ENCODE measurements around the gene JPH4. TPM values are rescaled to one million over a fixed set of nuclear protein-coding genes. Genes with fewer than 3 reads are reported as not detected.
A peak's percentile ranks its signal among the peaks of the same experiment; 100 is the strongest.

JPH4 gene
- total RNA-seq, 1 experiment from 2014 or later: 50.1 TPM

DNA sequence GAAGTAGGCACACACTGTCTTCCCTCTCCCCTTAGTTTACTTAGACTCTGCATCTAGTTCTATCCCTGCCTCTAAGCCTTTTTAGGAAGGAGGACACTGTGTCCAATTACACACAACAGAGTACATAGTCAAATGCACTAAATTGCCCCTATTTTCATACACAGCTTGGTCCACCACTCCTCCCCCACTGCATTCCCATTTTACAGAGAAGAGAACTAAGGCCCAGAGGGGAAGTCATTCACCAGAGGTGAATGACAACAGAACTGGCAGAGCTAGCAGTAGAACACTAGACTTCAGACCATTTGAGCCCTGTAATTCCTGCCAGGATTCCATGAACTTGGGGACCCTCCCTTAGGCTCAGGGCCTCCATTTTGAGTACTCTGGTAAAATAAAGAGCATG, 1.1 kb upstream of the JPH4 start (continued):
- TF ChIP-seq, protein P1, sequence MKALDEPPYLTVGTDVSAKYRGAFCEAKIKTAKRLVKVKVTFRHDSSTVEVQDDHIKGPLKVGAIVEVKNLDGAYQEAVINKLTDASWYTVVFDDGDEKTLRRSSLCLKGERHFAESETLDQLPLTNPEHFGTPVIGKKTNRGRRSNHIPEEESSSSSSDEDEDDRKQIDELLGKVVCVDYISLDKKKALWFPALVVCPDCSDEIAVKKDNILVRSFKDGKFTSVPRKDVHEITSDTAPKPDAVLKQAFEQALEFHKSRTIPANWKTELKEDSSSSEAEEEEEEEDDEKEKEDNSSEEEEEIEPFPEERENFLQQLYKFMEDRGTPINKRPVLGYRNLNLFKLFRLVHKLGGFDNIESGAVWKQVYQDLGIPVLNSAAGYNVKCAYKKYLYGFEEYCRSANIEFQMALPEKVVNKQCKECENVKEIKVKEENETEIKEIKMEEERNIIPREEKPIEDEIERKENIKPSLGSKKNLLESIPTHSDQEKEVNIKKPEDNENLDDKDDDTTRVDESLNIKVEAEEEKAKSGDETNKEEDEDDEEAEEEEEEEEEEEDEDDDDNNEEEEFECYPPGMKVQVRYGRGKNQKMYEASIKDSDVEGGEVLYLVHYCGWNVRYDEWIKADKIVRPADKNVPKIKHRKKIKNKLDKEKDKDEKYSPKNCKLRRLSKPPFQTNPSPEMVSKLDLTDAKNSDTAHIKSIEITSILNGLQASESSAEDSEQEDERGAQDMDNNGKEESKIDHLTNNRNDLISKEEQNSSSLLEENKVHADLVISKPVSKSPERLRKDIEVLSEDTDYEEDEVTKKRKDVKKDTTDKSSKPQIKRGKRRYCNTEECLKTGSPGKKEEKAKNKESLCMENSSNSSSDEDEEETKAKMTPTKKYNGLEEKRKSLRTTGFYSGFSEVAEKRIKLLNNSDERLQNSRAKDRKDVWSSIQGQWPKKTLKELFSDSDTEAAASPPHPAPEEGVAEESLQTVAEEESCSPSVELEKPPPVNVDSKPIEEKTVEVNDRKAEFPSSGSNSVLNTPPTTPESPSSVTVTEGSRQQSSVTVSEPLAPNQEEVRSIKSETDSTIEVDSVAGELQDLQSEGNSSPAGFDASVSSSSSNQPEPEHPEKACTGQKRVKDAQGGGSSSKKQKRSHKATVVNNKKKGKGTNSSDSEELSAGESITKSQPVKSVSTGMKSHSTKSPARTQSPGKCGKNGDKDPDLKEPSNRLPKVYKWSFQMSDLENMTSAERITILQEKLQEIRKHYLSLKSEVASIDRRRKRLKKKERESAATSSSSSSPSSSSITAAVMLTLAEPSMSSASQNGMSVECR (CRISPR knock-in tag; IDR thresholded peaks at IDR 0.05; ENCODE audit: borderline replicate concordance): no peak
- TF ChIP-seq NR3C1 (CRISPR knock-in tag; conservative IDR thresholded peaks at IDR 0.05; ENCODE audit: low read depth) (no peak), HMGXB4 (CRISPR knock-in tag; IDR thresholded peaks at IDR 0.05) (no peak), IRF2 (CRISPR knock-in tag; IDR thresholded peaks at IDR 0.05; ENCODE audit: borderline replicate concordance, low read depth) (no peak)

GRCh38 chr14:23579311-23579630, 681 bp upstream of the JPH4 start:
- ChIA-PET CTCF (interaction anchor here (1.3 to 4.8 kb wide), 7 partner anchors 10 to 331 kb away, joined by 3 to 38 read pairs (median 9); no protein-coding TSS in a partner anchor), POLR2A (interaction anchor here (0.6 to 1.1 kb wide), 3 partner anchors 12 to 40 kb away, joined by 3 to 6 read pairs (median 3); partner anchors contain the start of gene AP1G2)
- no peak for ATAC-seq
- peaks cover 23% of the 10 kb centered on the region for H3K4me1 Mint-ChIP-seq
- peak overlapping the region; percentile 73 for H3K4me3 Mint-ChIP-seq
- peaks cover 37% of the 10 kb centered on the region for H3K27me3 Mint-ChIP-seq (ENCODE audit: low read depth)
- H3K9me3 Mint-ChIP-seq: peaks cover 9% of the 10 kb centered on the region
- H3K36me3 Mint-ChIP-seq: peaks cover 9% of the 10 kb centered on the region
- no peak for DNase-seq (ENCODE audit: low spot score)
- H3K27ac Mint-ChIP-seq: no peak overlapping the region
- TF ChIP-seq ZMAT4 (CRISPR knock-in tag; IDR thresholded peaks at IDR 0.05) (no peak), FOXJ3 (CRISPR knock-in tag; IDR thresholded peaks at IDR 0.05; ENCODE audit: borderline replicate concordance) (no peak), ATF2 (CRISPR knock-in tag; IDR thresholded peaks at IDR 0.05; ENCODE audit: borderline replicate concordance, low read depth) (no peak), FOXK1 (CRISPR knock-in tag; IDR thresholded peaks at IDR 0.05) (no peak), IRF2 (CRISPR knock-in tag; IDR thresholded peaks at IDR 0.05; ENCODE audit: borderline replicate concordance, low read depth) (no peak), ZNF138 (CRISPR knock-in tag; conservative IDR thresholded peaks at IDR 0.05) (no peak), ZNF317 (CRISPR knock-in tag; IDR thresholded peaks at IDR 0.05; ENCODE audit: borderline replicate concordance, low read depth) (no peak), USF2 (CRISPR knock-in tag; IDR thresholded peaks at IDR 0.05) (no peak), MYBL2 (CRISPR knock-in tag; IDR thresholded peaks at IDR 0.05) (no peak), E2F1 (CRISPR knock-in tag; IDR thresholded peaks at IDR 0.05) (no peak), ZNF396 (CRISPR knock-in tag; IDR thresholded peaks at IDR 0.05; ENCODE audit: borderline replicate concordance) (no peak), NFYB (CRISPR knock-in tag; conservative IDR thresholded peaks at IDR 0.05; ENCODE audit: low read depth) (no peak), EMX1 (CRISPR knock-in tag; IDR thresholded peaks at IDR 0.05) (no peak)
- TF ChIP-seq, protein P2, sequence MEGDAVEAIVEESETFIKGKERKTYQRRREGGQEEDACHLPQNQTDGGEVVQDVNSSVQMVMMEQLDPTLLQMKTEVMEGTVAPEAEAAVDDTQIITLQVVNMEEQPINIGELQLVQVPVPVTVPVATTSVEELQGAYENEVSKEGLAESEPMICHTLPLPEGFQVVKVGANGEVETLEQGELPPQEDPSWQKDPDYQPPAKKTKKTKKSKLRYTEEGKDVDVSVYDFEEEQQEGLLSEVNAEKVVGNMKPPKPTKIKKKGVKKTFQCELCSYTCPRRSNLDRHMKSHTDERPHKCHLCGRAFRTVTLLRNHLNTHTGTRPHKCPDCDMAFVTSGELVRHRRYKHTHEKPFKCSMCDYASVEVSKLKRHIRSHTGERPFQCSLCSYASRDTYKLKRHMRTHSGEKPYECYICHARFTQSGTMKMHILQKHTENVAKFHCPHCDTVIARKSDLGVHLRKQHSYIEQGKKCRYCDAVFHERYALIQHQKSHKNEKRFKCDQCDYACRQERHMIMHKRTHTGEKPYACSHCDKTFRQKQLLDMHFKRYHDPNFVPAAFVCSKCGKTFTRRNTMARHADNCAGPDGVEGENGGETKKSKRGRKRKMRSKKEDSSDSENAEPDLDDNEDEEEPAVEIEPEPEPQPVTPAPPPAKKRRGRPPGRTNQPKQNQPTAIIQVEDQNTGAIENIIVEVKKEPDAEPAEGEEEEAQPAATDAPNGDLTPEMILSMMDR (IDR thresholded peaks at IDR 0.05): no peak
- TF ChIP-seq, protein P3, sequence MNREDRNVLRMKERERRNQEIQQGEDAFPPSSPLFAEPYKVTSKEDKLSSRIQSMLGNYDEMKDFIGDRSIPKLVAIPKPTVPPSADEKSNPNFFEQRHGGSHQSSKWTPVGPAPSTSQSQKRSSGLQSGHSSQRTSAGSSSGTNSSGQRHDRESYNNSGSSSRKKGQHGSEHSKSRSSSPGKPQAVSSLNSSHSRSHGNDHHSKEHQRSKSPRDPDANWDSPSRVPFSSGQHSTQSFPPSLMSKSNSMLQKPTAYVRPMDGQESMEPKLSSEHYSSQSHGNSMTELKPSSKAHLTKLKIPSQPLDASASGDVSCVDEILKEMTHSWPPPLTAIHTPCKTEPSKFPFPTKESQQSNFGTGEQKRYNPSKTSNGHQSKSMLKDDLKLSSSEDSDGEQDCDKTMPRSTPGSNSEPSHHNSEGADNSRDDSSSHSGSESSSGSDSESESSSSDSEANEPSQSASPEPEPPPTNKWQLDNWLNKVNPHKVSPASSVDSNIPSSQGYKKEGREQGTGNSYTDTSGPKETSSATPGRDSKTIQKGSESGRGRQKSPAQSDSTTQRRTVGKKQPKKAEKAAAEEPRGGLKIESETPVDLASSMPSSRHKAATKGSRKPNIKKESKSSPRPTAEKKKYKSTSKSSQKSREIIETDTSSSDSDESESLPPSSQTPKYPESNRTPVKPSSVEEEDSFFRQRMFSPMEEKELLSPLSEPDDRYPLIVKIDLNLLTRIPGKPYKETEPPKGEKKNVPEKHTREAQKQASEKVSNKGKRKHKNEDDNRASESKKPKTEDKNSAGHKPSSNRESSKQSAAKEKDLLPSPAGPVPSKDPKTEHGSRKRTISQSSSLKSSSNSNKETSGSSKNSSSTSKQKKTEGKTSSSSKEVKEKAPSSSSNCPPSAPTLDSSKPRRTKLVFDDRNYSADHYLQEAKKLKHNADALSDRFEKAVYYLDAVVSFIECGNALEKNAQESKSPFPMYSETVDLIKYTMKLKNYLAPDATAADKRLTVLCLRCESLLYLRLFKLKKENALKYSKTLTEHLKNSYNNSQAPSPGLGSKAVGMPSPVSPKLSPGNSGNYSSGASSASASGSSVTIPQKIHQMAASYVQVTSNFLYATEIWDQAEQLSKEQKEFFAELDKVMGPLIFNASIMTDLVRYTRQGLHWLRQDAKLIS (CRISPR knock-in tag; IDR thresholded peaks at IDR 0.05; ENCODE audit: borderline replicate concordance): no peak
- TF ChIP-seq, protein P4, sequence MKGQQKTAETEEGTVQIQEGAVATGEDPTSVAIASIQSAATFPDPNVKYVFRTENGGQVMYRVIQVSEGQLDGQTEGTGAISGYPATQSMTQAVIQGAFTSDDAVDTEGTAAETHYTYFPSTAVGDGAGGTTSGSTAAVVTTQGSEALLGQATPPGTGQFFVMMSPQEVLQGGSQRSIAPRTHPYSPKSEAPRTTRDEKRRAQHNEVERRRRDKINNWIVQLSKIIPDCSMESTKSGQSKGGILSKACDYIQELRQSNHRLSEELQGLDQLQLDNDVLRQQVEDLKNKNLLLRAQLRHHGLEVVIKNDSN (CRISPR knock-in tag; IDR thresholded peaks at IDR 0.05): no peak

Data from WTC11 (cell line).